PC-3 (cell line): ENCODE measurements around the gene TGM2. TPM values are rescaled to one million over a fixed set of nuclear protein-coding genes. Genes with fewer than 3 reads are reported as not detected.

Experiments
- ATAC-seq: fragments of 200-7000 bp; cut with Tn5 transposase; 2 replicates; pipeline ENCODE4 v1.9.1; 2020; ENCODE audit warnings: mild to moderate bottlenecking, moderate library complexity
- BruUV-seq: library from RNA; stranded (reverse); fragments of 400-500 nt; replicated peaks from 2 replicates; lab custom pipeline; 2021; lab: Mats Ljungman, UMichigan
- CTCF ChIA-PET: fragments of 300-600 bp; sonication (Branson Sonifier 250); formaldehyde crosslinking; loops from one replicate; lab custom pipeline; 2022; ENCODE audit warnings: antibody characterized with exemption; lab: Charles Lee
- POLR2A ChIA-PET: fragments of 300-600 bp; sonication (Branson Sonifier 250); formaldehyde crosslinking; loops from one replicate; lab custom pipeline; 2022; ENCODE audit warnings: antibody characterized with exemption; ENCODE audit not compliant: unreplicated experiment; lab: Charles Lee
- DNase-seq: peaks from one replicate; pipeline ENCODE4 v3.0.0-alpha.2; 2015
- H2AFZ ChIP-seq: fragments of 300-600 bp; sonication (generic); 2 replicates; pipeline ENCODE4 v1.6.0; 2016; ENCODE audit warnings: antibody characterized with exemption, low read length
- H3F3A ChIP-seq: fragments of 300-600 bp; sonication (generic); one replicate; pipeline ENCODE4 v1.6.0; 2017; ENCODE audit warnings: antibody characterized with exemption, low read length, control low read depth, mild to moderate bottlenecking; ENCODE audit not compliant: unreplicated experiment
- H3K27ac ChIP-seq: fragments of 300-600 bp; sonication (generic); 2 replicates; pipeline ENCODE4 v1.5.1; 2016; ENCODE audit warnings: mild to moderate bottlenecking, low read length
- H3K27me3 ChIP-seq: fragments of 300-600 bp; sonication (generic); 2 replicates; pipeline ENCODE4 v1.6.1; 2016; ENCODE audit warnings: low read length, mixed read lengths
- H3K36me3 ChIP-seq: fragments of 300-600 bp; sonication (generic); 2 replicates; pipeline ENCODE4 v1.6.1; 2016; ENCODE audit warnings: low read depth, mixed run types, low read length, mixed read lengths
- H3K4me1 ChIP-seq: fragments of 300-600 bp; sonication (generic); 2 replicates; pipeline ENCODE4 v1.5.1; 2016; ENCODE audit warnings: low read length; ENCODE audit not compliant: insufficient read depth
- H3K4me2 ChIP-seq: fragments of 300-600 bp; sonication (generic); 2 replicates; pipeline ENCODE4 v1.6.0; 2016; ENCODE audit warnings: low read length
- H3K4me3 ChIP-seq: fragments of 300-600 bp; sonication (generic); 2 replicates; pipeline ENCODE4 v1.5.1; 2016; ENCODE audit warnings: mild to moderate bottlenecking, low read length, mixed read lengths
- H3K79me2 ChIP-seq: fragments of 300-600 bp; sonication (generic); 2 replicates; pipeline ENCODE4 v1.6.1; 2017; ENCODE audit warnings: low read length, mixed read lengths
- H3K9ac ChIP-seq: fragments of 300-600 bp; sonication (generic); 2 replicates; pipeline ENCODE4 v1.6.0; 2016; ENCODE audit warnings: mild to moderate bottlenecking, low read length
- H3K9me2 ChIP-seq: fragments of 300-600 bp; sonication (generic); replicated peaks from 2 replicates; pipeline ENCODE4 v1.6.1; 2016; ENCODE audit warnings: mixed run types, low read length, mixed read lengths
- H3K9me3 ChIP-seq: fragments of 300-600 bp; sonication (generic); 2 replicates; pipeline ENCODE4 v1.6.1; 2016; ENCODE audit warnings: low read length, mixed read lengths
- H4K20me1 ChIP-seq: fragments of 300-600 bp; sonication (generic); 2 replicates; pipeline ENCODE4 v1.6.1; 2016; ENCODE audit warnings: low read length, mixed read lengths
- EZH2 ChIP-seq: fragments of 300-600 bp; sonication (generic); IDR thresholded peaks from one replicate; pipeline ENCODE4 v1.6.1; 2017; ENCODE audit warnings: antibody characterized with exemption, mild to moderate bottlenecking, low read length; ENCODE audit not compliant: unreplicated experiment
- EZH2phosphoT487 ChIP-seq: fragments of 300-600 bp; sonication (generic); IDR thresholded peaks from 2 replicates; pipeline ENCODE4 v1.6.1; 2018; ENCODE audit warnings: mild to moderate bottlenecking, antibody characterized with exemption, low read length, borderline replicate concordance
- intact Hi-C: fragments of 100-400 bp; cut with micrococcal nuclease; formaldehyde crosslinking; loops from 2 replicates; pipeline ENCODE4 v1.9.0; 2023
- total RNA-seq: library from RNA; depleted of rRNA; stranded (reverse); fragments of >200 nt; gene quantifications from 2 replicates; pipeline ENCODE4 v1.2.3, GENCODE V29; 2014
- TF ChIP-seq, protein P1 (sequence below): fragments of 300-600 bp; sonication (generic); conservative IDR thresholded peaks from 2 replicates; pipeline ENCODE4 v1.5.1; 2017; ENCODE audit warnings: antibody characterized with exemption, low read depth, mild to moderate bottlenecking, low read length

TGM2 gene
- total RNA-seq, 1 experiment from 2014 or later, result 583 TPM

DNA sequence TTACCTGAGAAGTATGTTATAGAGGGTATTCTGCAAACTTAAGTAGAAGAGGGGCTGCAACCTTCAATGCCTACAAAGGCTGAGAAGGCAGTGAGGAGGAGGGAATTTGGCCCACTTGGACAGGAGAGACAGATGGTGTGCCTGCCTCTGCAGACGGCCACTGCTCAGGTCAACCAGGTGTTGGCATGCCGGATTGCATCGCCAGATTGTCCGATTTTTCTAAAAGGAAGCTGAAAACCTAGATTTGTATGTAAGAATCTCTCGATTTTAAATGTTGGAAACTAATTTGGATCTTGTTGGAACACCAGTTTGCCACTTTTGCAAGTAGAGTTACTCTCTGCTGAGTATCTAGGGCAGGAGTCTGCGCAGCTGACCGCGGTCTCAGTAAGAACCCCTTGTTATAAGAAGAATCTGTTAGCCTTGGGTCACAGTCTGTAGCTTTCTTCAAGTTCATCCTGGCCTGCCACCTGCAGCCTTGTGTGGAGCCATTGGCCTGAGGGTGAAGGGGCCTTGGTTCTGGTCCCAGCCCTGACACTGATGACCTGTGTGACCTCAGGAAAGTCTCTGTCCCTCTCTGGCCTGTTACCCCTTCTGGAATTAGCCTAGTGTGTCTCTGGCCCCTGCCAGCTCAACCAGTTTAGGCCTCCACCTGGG is 54.4 kb downstream of the TGM2 start:
- no peak for ATAC-seq

DNA sequence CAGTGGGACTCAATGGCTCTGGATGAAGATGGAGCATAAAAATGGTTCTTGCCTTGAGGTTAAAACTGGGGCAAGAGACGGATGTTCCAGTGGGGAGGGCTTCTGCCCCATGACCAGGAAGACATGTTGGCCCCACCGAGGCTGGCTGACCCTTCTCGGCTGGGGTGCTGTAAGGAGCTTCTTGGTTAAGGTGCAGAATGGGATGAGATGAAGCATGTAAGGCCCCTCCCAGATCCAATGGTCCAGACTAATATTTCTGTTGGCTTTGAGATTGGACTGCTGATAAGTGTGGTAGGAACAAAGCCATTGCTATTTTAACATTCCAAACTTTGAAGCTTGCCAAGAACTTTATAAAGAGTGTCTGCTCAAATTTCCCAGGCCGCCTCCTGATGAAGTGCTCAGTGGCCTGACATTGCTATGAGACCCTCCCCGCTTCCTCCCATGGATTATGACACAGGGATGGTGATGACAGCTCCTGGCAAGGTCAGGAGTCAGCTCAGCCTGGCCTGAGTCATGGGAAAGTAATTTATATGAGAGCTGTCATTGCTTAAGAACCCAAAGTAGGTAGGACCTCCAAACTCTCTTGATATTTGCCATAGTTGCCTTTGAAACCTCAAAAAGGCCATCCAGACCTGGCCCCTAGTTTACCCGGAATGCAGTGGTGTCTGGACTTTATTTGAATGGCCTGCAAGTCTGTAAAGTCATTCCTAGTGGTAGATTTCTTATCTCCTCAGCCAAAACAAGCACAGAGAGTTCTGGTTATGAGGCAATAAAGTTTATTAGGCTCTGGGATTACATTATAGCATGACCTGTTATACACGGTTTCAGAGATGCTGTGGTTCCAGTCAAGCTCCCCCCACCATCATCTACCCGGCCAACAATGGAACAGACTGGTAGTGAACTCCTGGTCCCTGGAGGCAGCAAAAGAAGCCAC is 55.2 kb downstream of the TGM2 start:
- BruUV-seq, result no TSS peak
- no peaks in the 10 kb centered on the region for H3K79me2 ChIP-seq
- H3K36me3 ChIP-seq, result no peaks in the 10 kb centered on the region
- H3K9ac ChIP-seq, result peak overlapping the region; percentile 6; the same call in 1 of the 2 replicates
- H2AFZ ChIP-seq, result no peak overlapping the region
- peak overlapping the region; percentile 64 for H3K4me2 ChIP-seq
- H3F3A ChIP-seq, result peaks cover 10% of the 10 kb centered on the region
- H4K20me1 ChIP-seq, result no peaks in the 10 kb centered on the region
- H3K27ac ChIP-seq, result peak overlapping the region; percentile 83
- H3K4me1 ChIP-seq, result peaks cover 38% of the 10 kb centered on the region
- DNase-seq (peak; percentile 99), ATAC-seq (peak; percentile 88)
- H3K9me2 ChIP-seq, result no peaks in the 10 kb centered on the region
- intact Hi-C loops, result loop anchor here (2.0 to 5.0 kb wide), 3 partner anchors 49 to 112 kb away; partner anchors contain the start of gene TGM2
- TF ChIP-seq, protein P1, sequence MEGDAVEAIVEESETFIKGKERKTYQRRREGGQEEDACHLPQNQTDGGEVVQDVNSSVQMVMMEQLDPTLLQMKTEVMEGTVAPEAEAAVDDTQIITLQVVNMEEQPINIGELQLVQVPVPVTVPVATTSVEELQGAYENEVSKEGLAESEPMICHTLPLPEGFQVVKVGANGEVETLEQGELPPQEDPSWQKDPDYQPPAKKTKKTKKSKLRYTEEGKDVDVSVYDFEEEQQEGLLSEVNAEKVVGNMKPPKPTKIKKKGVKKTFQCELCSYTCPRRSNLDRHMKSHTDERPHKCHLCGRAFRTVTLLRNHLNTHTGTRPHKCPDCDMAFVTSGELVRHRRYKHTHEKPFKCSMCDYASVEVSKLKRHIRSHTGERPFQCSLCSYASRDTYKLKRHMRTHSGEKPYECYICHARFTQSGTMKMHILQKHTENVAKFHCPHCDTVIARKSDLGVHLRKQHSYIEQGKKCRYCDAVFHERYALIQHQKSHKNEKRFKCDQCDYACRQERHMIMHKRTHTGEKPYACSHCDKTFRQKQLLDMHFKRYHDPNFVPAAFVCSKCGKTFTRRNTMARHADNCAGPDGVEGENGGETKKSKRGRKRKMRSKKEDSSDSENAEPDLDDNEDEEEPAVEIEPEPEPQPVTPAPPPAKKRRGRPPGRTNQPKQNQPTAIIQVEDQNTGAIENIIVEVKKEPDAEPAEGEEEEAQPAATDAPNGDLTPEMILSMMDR, result no peak
- no peak for TF ChIP-seq EZH2
- H3K27me3 ChIP-seq, result no peaks in the 10 kb centered on the region
- ChIA-PET CTCF (interaction anchor here (0.5 to 1.4 kb wide), 7 partner anchors 26 to 116 kb away, joined by 3 to 4 read pairs (median 3); no protein-coding TSS in a partner anchor), POLR2A (interaction anchor here (0.5 to 0.7 kb wide), 2 partner anchors 14 to 77 kb away, joined by 3 read pairs; partner anchors contain the start of genes RPRD1B and TTI1)
- H3K9me3 ChIP-seq, result no peaks in the 10 kb centered on the region
- no peak overlapping the region; the same call in 1 of the 2 replicates for H3K4me3 ChIP-seq

More for the DNA sequence above, 54.4 kb downstream of the TGM2 start:
- H3K9me2 ChIP-seq, result no peaks in the 10 kb centered on the region
- DNase-seq, result no peak
- H2AFZ ChIP-seq, result no peak overlapping the region
- H3K9me3 ChIP-seq, result no peaks in the 10 kb centered on the region
- H3F3A ChIP-seq, result peaks cover 10% of the 10 kb centered on the region
- H3K4me3 ChIP-seq, result no peak overlapping the region; the same call in 1 of the 2 replicates
- H3K4me1 ChIP-seq, result peaks cover 42% of the 10 kb centered on the region
- H4K20me1 ChIP-seq, result no peaks in the 10 kb centered on the region
- no peaks in the 10 kb centered on the region for H3K79me2 ChIP-seq
- H3K9ac ChIP-seq, result peak overlapping the region; percentile 6; the same call in 1 of the 2 replicates
- intact Hi-C loops, result loop anchor here (2.0 to 5.0 kb wide), 3 partner anchors 50 to 112 kb away; partner anchors contain the start of gene TGM2
- H3K4me2 ChIP-seq, result peak overlapping the region; percentile 64
- TF ChIP-seq, protein P1, result no peak
- no peak for TF ChIP-seq EZH2
- no peak for TF ChIP-seq EZH2phosphoT487
- no peaks in the 10 kb centered on the region for H3K36me3 ChIP-seq
- BruUV-seq, result TSS peak; percentile 66
- POLR2A ChIA-PET, result interaction anchor here (0.6 kb wide), 1 partner anchor 92 kb away, joined by 4 read pairs; no protein-coding TSS in a partner anchor
- CTCF ChIA-PET, result interaction anchor here (0.5 to 1.4 kb wide), 3 partner anchors 27 to 53 kb away, joined by 3 to 4 read pairs (median 4); no protein-coding TSS in a partner anchor
- peak overlapping the region; percentile 83 for H3K27ac ChIP-seq
- H3K27me3 ChIP-seq, result no peaks in the 10 kb centered on the region
